Activated naive CD8-positive, alpha-beta T cell treated with anti-CD3 and anti-CD28 coated beads, Interleukin-2, amount 50 U/mL, for 16 hours (primary cell): Measurements from ENCODE around the gene ATP9B.
"Not testable (repeated sequence)": the region's sequence is repeated elsewhere in the genome, so short reads cannot be mapped to it uniquely, and the experiment has no call there.

ENCODE experiments used
- DNase-seq: peaks from one replicate; pipeline ENCODE4 v3.0.0-alpha.2; 2020; ENCODE audit warnings: low read depth, low spot score

The ATP9B gene

GRCh38 chr18:79326413-79327198 lies 257.4 kb downstream of the ATP9B start:
- no peak for DNase-seq

DNA sequence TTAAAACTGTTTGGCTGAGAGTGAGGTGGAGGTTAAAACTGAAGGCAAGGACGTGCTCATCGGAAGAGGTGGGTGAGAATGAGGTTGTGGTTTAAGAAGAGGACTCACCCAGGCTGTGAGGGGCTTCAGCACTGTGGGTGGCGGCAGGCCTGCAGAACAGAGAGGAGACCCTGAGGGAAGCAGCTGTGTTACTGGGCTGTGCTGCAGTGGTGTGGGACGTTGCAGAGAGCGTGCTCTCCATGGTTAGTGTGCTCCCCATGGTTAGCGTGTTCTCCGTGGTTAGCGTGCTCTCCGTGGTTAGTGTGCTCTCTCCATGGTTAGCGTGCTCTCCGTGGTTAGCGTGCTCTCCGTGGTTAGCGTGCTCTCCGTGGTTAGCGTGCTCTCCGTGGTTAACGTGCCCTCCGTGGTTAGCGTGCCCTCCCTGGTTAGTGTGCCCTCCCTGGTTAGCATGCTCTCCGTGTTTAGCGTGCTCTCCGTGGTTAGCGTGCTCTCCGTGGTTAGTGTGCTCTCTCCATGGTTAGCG lies 258.1 kb downstream of the ATP9B start:
- no peak for DNase-seq

GRCh38 chr18:79327915-79328314 lies 258.7 kb downstream of the ATP9B start:
- not testable (repeated sequence) for DNase-seq

- DNase-seq = no peak
These were observed 259.7 kb downstream of the ATP9B start for GRCh38 chr18:79328887-79329286.

GRCh38 chr18:79329786-79330185 lies 260.6 kb downstream of the ATP9B start:
- DNase-seq = no peak

DNA sequence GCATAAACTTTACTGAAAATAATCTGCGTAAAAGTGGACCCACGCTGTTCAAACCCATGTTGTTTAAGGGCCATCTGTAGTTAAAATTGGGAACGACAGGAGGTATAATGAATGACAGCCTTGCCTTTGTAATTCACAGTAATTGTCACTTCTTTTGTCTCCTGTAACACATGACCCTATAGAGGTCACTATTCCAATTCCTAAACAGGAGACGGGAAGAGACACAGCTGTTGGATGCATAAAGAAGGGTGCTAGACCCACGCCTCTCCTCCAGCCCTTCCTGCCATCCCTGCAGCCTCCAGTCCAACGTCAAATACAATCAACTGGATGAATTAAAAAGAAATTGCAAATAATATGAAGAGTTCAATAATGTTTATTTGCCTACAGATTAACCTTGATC lies 263.5 kb downstream of the ATP9B start:
- no peak for DNase-seq

- no peak for DNase-seq
These were observed 263.9 kb downstream of the ATP9B start for GRCh38 chr18:79333046-79333445.

GRCh38 chr18:79334496-79335233 lies 265.5 kb downstream of the ATP9B start:
- DNase-seq = no peak

DNA sequence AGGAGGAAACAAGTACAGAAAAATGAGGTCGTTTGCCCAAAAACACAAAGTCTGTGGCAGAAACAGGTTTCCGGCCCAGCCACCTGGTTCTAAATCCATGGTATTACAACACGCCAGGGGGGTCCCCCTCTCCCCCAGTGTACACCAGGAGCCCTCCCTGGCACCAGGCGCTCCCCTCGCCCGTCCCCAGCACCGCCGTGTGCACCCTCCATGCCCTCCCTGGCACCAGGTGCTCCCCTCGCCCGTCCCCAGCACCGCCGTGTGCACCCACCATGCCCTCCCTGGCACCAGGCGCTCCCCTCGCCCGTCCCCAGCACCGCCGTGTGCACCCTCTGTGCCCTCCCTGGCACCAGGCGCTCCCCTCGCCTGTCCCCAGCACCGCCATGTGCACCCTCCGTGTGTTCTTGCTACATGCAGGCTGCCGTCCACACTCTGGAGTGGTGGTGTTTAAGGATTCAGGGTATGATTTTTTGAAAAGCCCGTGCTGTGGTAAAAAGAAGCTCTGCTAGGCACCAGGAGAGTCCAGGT lies 266.7 kb downstream of the ATP9B start:
- DNase-seq = no peak

DNA sequence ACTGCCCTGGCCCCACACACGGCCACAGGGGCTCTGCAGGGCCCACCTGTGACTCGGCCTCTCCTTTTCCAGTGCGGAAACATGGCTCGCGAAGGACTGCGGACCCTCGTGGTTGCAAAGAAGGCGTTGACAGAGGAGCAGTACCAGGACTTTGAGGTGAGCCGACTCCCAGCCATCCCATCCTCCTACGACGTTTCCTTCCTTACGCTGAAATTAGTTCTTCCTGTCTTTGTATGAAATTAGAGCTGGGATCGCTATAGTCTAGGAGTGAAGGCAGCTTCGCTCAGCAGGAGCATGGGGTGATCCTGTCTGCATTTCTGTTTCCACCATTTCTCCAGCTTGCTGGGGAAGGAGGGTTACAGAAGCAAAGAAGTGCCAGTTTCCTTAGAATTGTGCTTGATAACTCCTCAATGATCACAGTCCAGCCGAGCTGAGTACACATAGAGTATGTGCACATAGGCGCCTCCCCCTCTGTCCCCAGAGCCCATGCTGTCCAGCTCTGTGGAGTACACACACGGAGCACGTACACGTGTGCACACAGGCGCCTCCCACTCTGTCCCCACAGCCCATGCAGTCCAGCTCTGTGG lies 267.5 kb downstream of the ATP9B start:
- DNase-seq = no peak

DNA sequence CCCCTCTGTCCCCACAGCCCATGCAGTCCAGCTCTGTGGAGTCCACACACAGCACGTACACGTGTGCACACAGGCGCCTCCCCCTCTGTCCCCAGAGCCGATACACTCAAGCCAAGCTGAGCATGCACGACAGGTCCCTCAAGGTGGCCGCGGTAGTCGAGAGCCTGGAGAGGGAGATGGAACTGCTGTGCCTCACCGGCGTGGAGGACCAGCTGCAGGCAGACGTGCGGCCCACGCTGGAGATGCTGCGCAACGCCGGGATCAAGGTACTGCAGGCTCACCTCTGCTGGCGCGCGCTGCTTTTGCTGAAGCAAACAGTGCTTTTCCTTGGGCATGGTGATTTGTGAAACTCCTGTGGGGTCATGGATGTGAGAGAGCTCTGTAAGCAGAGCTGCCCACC lies 268.0 kb downstream of the ATP9B start:
- DNase-seq = no peak

DNA sequence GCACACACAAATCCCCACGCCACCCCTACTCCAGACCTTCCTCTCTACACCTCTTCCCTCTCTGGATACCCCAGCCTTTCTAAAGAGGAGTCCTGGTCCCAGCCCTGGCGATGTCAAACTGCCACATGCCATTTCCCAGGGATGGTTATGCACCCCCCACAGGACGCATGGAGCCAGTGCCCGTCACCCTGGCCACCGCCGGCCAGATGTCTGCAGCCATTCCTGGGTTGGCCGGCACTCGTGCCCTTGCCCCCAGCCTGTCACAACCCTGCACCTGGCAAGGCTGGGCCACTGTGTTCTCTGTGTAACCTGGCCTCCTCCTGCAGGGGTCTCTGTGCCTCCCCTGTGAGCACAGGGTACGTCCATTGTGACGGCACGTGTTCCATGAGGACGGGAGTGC lies 268.4 kb downstream of the ATP9B start:
- DNase-seq = no peak

- DNase-seq = no peak
These were observed 270.1 kb downstream of the ATP9B start for GRCh38 chr18:79339094-79339908.

GRCh38 chr18:79343567-79344207 lies 274.5 kb downstream of the ATP9B start:
- DNase-seq = no peak

DNA sequence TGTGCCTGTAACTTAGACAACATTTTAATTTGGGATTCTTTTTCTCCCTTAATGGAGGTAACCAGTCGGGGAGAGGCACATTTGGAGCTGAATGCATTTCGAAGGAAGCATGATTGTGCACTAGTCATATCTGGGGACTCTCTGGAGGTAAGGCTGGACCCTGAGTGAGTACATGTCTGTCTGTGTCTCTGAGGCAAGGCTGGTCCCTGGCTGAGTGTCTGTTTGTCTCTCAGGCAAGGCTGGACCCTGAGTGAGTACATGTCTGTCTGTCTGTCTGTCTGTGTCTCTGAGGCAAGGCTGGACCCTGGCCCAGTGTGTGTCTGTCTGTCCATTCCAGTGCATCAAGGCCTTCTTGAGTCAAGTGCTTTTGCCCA lies 275.0 kb downstream of the ATP9B start:
- DNase-seq = no peak

DNA sequence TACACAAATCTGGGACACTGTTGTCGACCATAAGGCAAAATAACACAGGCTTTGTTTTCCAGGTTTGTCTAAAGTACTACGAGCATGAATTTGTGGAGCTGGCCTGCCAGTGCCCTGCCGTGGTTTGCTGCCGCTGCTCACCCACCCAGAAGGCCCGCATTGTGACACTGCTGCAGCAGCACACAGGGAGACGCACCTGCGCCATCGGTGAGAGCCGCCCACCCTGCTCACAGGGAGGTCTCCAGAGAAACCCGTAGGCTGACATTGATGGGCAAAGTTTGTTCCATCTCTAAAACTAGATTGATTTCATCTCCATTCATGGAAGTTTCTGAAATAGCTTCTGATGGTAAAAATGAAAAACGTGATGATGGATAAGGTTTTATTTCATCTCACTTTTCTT lies 276.2 kb downstream of the ATP9B start:
- DNase-seq = no peak

DNA sequence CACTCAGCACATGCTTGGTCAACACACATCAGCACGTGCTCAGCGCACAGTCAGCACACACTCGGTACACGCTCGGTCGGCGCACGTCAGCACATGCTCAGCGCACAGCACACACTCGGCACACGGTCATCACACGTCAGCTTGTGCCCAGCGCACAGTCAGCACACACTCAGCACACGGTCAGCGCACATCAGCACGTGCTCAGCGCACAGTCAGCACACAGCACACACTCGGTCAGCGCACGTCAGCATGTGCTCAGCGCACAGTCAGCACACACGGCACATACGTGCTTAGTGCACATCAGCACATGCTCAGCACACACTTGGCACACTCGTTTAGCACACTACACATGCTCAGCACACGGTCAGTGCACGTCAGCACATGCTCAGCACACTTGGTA lies 276.8 kb downstream of the ATP9B start:
- DNase-seq = no peak

DNA sequence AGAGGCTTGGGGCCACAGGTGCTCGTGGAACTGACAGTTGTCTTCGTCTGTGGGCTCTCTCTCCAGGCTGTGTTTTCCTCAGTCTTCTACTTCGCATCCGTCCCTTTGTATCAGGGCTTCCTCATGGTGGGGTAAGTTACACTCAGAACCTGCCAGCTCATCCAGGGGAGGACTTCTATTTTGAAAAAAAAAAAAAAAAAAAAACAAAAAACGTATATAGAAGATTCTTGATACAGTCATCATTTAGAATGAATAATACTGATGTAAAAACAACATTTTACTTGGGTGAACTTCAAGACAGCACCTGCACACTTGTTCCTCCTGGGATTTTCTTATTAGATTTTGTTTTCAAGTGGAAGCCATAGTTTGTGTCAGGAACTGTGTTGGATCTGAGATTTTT lies 278.9 kb downstream of the ATP9B start:
- DNase-seq = no peak

- DNase-seq = no peak
These were observed 283.2 kb downstream of the ATP9B start for GRCh38 chr18:79352432-79352831.

GRCh38 chr18:79353267-79353666 lies 284.1 kb downstream of the ATP9B start:
- no peak for DNase-seq

DNA sequence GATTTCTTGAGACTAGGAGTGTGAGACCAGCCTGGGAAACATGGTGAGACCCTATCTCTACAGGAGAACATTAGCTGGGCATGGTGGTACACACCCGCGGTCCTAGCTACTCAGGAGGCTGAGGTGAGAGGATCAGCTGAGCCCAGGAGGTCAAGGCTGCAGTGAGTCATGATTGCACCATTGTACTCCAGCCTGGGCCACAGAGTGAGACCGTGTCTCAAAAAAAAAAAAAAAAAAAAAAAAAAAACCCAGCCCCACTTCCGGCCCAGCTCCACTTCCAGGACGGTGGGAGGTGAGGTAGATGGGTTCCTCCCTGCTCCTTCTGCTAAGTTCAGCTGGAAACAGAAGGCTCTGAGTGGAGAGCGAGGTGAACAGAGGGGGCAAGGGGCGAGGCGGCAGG lies 285.2 kb downstream of the ATP9B start:
- DNase-seq = no peak
